MCF 10A (cell line): ENCODE measurements around the gene TSPYL6. TPM values are rescaled to one million over a fixed set of nuclear protein-coding genes. Genes with fewer than 3 reads are reported as not detected.

Experiments used
- BruUV-seq: library from RNA; stranded (reverse); fragments of 400-500 nt; replicated peaks from 2 replicates; lab custom pipeline; 2021; lab: Mats Ljungman, UMichigan
- CTCF ChIA-PET: fragments of 300-600 bp; sonication (Branson Sonifier 250); formaldehyde crosslinking; extraction: SDS; loops from one replicate; lab custom pipeline; 2021; ENCODE audit warnings: antibody characterized with exemption, inconsistent platforms; lab: Yijun Ruan, JAX
- POLR2A ChIA-PET: fragments of 300-600, 350-650 bp; sonication (Branson Sonifier 250); formaldehyde crosslinking; extraction: SDS; loops from one replicate; lab custom pipeline; 2020; ENCODE audit warnings: antibody characterized with exemption, inconsistent platforms; lab: Yijun Ruan, JAX
- DNase-seq: peaks from one replicate; pipeline ENCODE4 v3.0.0-alpha.2; 2018; ENCODE audit not compliant: unreplicated experiment
- H3K27ac Mint-ChIP-seq: one replicate; pipeline ENCODE4 v1.8.0; 2022; ENCODE audit warnings: mild to moderate bottlenecking, low read depth, mixed read lengths; ENCODE audit not compliant: unreplicated experiment
- H3K27me3 Mint-ChIP-seq: one replicate; pipeline ENCODE4 v1.8.0; 2022; ENCODE audit warnings: mixed read lengths; ENCODE audit not compliant: insufficient read depth, unreplicated experiment
- H3K36me3 Mint-ChIP-seq: one replicate; pipeline ENCODE4 v1.8.0; 2022; ENCODE audit warnings: mild to moderate bottlenecking, moderate library complexity, mixed read lengths; ENCODE audit not compliant: insufficient read depth, unreplicated experiment
- H3K4me1 Mint-ChIP-seq: one replicate; pipeline ENCODE4 v1.8.0; 2022; ENCODE audit warnings: mixed read lengths; ENCODE audit not compliant: insufficient read depth, unreplicated experiment
- H3K4me3 Mint-ChIP-seq: one replicate; pipeline ENCODE4 v1.8.0; 2022; ENCODE audit warnings: mild to moderate bottlenecking, moderate library complexity, mixed read lengths; ENCODE audit not compliant: unreplicated experiment
- H3K9me3 Mint-ChIP-seq: one replicate; pipeline ENCODE4 v1.8.0; 2022; ENCODE audit warnings: mixed read lengths; ENCODE audit not compliant: unreplicated experiment
- intact Hi-C: fragments of 100-400 bp; cut with micrococcal nuclease; formaldehyde crosslinking; loops from 2 replicates; pipeline ENCODE4 v1.14.1; 2022
- total RNA-seq: library from RNA; stranded (reverse); gene quantifications from 2 replicates; pipeline ENCODE4 v1.2.3, GENCODE V29; 2022
- TF ChIP-seq, protein P1 (sequence below): fragments of 200-600 bp; IDR thresholded peaks from one replicate; pipeline ENCODE4 v1.8.0; 2022; ENCODE audit warnings: antibody characterized with exemption, mild to moderate bottlenecking; ENCODE audit not compliant: unreplicated experiment

TSPYL6 gene
- total RNA-seq, 1 experiment from 2014 or later, result not detected

- no peak overlapping the region for H3K4me3 Mint-ChIP-seq
- CTCF ChIA-PET, result interaction anchor here (1.6 kb wide), 1 partner anchor 183 kb away, joined by 3 read pairs; no protein-coding TSS in a partner anchor
- POLR2A ChIA-PET, result no interaction called here
- intact Hi-C loops, result no loop called here
- BruUV-seq, result no TSS peak
- no peaks in the 10 kb centered on the region for H3K9me3 Mint-ChIP-seq
- H3K4me1 Mint-ChIP-seq, result no peaks in the 10 kb centered on the region
- no peaks in the 10 kb centered on the region for H3K36me3 Mint-ChIP-seq
- TF ChIP-seq, protein P1, sequence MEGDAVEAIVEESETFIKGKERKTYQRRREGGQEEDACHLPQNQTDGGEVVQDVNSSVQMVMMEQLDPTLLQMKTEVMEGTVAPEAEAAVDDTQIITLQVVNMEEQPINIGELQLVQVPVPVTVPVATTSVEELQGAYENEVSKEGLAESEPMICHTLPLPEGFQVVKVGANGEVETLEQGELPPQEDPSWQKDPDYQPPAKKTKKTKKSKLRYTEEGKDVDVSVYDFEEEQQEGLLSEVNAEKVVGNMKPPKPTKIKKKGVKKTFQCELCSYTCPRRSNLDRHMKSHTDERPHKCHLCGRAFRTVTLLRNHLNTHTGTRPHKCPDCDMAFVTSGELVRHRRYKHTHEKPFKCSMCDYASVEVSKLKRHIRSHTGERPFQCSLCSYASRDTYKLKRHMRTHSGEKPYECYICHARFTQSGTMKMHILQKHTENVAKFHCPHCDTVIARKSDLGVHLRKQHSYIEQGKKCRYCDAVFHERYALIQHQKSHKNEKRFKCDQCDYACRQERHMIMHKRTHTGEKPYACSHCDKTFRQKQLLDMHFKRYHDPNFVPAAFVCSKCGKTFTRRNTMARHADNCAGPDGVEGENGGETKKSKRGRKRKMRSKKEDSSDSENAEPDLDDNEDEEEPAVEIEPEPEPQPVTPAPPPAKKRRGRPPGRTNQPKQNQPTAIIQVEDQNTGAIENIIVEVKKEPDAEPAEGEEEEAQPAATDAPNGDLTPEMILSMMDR, result no peak
- DNase-seq, result no peak
- no peaks in the 10 kb centered on the region for H3K27me3 Mint-ChIP-seq
- H3K27ac Mint-ChIP-seq, result no peak overlapping the region
Measured at GRCh38 chr2:54290356-54291025, 34.5 kb upstream of the TSPYL6 start.

GRCh38 chr2:54289917-54290316 is 33.9 kb upstream of the TSPYL6 start:
- CTCF ChIA-PET, result interaction anchor here (1.6 kb wide), 1 partner anchor 183 kb away, joined by 3 read pairs; no protein-coding TSS in a partner anchor
- H3K4me3 Mint-ChIP-seq, result no peak overlapping the region
- POLR2A ChIA-PET, result no interaction called here

GRCh38 chr2:54287532-54287931 is 31.5 kb upstream of the TSPYL6 start:
- DNase-seq, result no peak
- TF ChIP-seq, protein P1, result no peak
- ChIA-PET POLR2A (interaction anchor here (0.6 to 0.7 kb wide), 3 partner anchors 35 to 496 kb away, joined by 3 read pairs; no protein-coding TSS in a partner anchor), CTCF (interaction anchor here (1.3 kb wide), 2 partner anchors 17 to 369 kb away, joined by 3 to 4 read pairs; no protein-coding TSS in a partner anchor)
- no peak overlapping the region for H3K27ac Mint-ChIP-seq
- H3K4me1 Mint-ChIP-seq, result no peaks in the 10 kb centered on the region
- H3K4me3 Mint-ChIP-seq, result no peak overlapping the region
- H3K9me3 Mint-ChIP-seq, result no peaks in the 10 kb centered on the region
- no peaks in the 10 kb centered on the region for H3K27me3 Mint-ChIP-seq
- H3K36me3 Mint-ChIP-seq, result no peaks in the 10 kb centered on the region
- intact Hi-C loops, result no loop called here
- BruUV-seq, result no TSS peak

More at GRCh38 chr2:54289917-54290316, 33.9 kb upstream of the TSPYL6 start:
- no peaks in the 10 kb centered on the region for H3K27me3 Mint-ChIP-seq
- no peaks in the 10 kb centered on the region for H3K36me3 Mint-ChIP-seq
- H3K27ac Mint-ChIP-seq, result no peak overlapping the region
- TF ChIP-seq, protein P1, result no peak
- BruUV-seq, result no TSS peak
- no peaks in the 10 kb centered on the region for H3K4me1 Mint-ChIP-seq
- DNase-seq, result no peak
- H3K9me3 Mint-ChIP-seq, result no peaks in the 10 kb centered on the region
- intact Hi-C loops, result no loop called here

DNA sequence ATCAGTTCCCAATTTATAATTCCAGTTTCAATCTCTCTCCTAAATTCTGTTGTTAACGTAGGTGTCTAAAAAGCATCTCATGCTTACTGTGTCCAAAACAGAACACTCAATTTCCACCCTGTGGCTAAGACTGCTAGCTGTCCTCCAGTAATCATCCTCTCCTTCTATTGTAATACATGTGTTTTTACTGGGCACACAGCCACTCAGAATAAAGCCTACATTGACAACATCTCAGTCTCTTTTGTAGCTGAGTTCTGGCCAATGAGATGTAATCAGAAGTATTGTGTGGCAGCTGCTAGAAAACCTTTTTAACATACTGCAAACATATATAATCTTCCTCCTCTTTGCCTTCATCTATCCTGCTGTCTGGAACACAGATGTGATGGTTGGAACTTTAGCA is 29.4 kb upstream of the TSPYL6 start:
- intact Hi-C loops, result no loop called here
- ChIA-PET POLR2A (no interaction called here), CTCF (no interaction called here)
- no peaks in the 10 kb centered on the region for H3K9me3 Mint-ChIP-seq
- H3K27ac Mint-ChIP-seq, result no peak overlapping the region
- H3K4me3 Mint-ChIP-seq, result no peak overlapping the region
- BruUV-seq, result no TSS peak
- no peaks in the 10 kb centered on the region for H3K27me3 Mint-ChIP-seq
- H3K36me3 Mint-ChIP-seq, result no peaks in the 10 kb centered on the region
- TF ChIP-seq, protein P1, result no peak
- no peak for DNase-seq
- H3K4me1 Mint-ChIP-seq, result no peaks in the 10 kb centered on the region
